Right ventricle myocardium inferior (tissue), 1 donor: ENCODE results near the gene MECR. TPM values are rescaled to one million over a fixed set of nuclear protein-coding genes. Genes with fewer than 3 reads are reported as not detected.
"Not testable (repeated sequence)": the region's sequence is repeated elsewhere in the genome, so short reads cannot be mapped to it uniquely, and the experiment has no call there.

Experiments used
- ATAC-seq: fragments of 200-7000 bp; cut with Tn5 transposase; one replicate; pipeline ENCODE4 v1.9.1; 2020; ENCODE audit warnings: mild to moderate bottlenecking, moderate library complexity
- DNase-seq: peaks from one replicate; pipeline ENCODE4 v3.0.0; 2021; ENCODE audit errors: missing footprints
- intact Hi-C: fragments of 100-400 bp; cut with DNase I; formaldehyde crosslinking; loops from one replicate; pipeline ENCODE4 v1.11.0; 2022
- total RNA-seq: library from RNA; stranded (reverse); fragmentation: NEBNext Ultra II Directional; extraction: Animal tissue kit (Norgen Biotek cat#: 25700); gene quantifications from one replicate; pipeline ENCODE4 v1.2.1, GENCODE V29; 2021
- donor health status: DM: no; HTN: yes; CAD: no; lungs with severe emphysema.

The MECR gene
- total RNA-seq, 1 donor from 2014 or later, result 35.4 TPM

GRCh38 chr1:29222260-29222659 is 8.5 kb downstream of the MECR start:
- DNase-seq, ATAC-seq, intact Hi-C loops: not testable (repeated sequence)

- intact Hi-C loops, result no loop called here
Observed at GRCh38 chr1:29221296-29221695, 9.4 kb downstream of the MECR start.

GRCh38 chr1:29218223-29218622 is 12.5 kb downstream of the MECR start:
- intact Hi-C loops, result no loop called here
- ATAC-seq (no peak), DNase-seq (no peak)

More at GRCh38 chr1:29221296-29221695, 9.4 kb downstream of the MECR start:
- ATAC-seq (no peak), DNase-seq (no peak)

GRCh38 chr1:29217633-29218032 is 13.1 kb downstream of the MECR start:
- intact Hi-C loops, result no loop called here
- no peak for DNase-seq
- no peak for ATAC-seq

GRCh38 chr1:29213055-29213454 is 17.7 kb downstream of the MECR start:
- intact Hi-C loops, result no loop called here
- ATAC-seq (peak; percentile 28), DNase-seq (no peak)

GRCh38 chr1:29211086-29212030 is 19.4 kb downstream of the MECR start:
- intact Hi-C loops, result no loop called here
- ATAC-seq, result no peak

GRCh38 chr1:29210278-29211085 is 20.3 kb downstream of the MECR start:
- intact Hi-C loops, result no loop called here
- no peak for ATAC-seq
- DNase-seq, result no peak

More at GRCh38 chr1:29211086-29212030, 19.4 kb downstream of the MECR start:
- no peak for DNase-seq

GRCh38 chr1:29209173-29209572 is 21.6 kb downstream of the MECR start:
- intact Hi-C loops, result no loop called here

GRCh38 chr1:29208442-29208841 is 22.3 kb downstream of the MECR start:
- DNase-seq (no peak), ATAC-seq (no peak)
- intact Hi-C loops, result no loop called here

More at GRCh38 chr1:29209173-29209572, 21.6 kb downstream of the MECR start:
- no peak for ATAC-seq
- no peak for DNase-seq

GRCh38 chr1:29202584-29203340 is 28.0 kb downstream of the MECR start:
- intact Hi-C loops, result loop anchor here (1.0 to 5.0 kb wide), 3 partner anchors 170 to 405 kb away; no protein-coding TSS in a partner anchor
- DNase-seq (peak; percentile 95), ATAC-seq (peak; percentile 94)

GRCh38 chr1:29202053-29202452 is 28.7 kb downstream of the MECR start:
- no peak for DNase-seq
- intact Hi-C loops, result loop anchor here (5.0 kb wide), 2 partner anchors 170 to 405 kb away; no protein-coding TSS in a partner anchor
- ATAC-seq, result no peak

GRCh38 chr1:29201595-29202051 is 29.1 kb downstream of the MECR start:
- DNase-seq, result no peak
- intact Hi-C loops, result loop anchor here (5.0 kb wide), 2 partner anchors 169 to 404 kb away; no protein-coding TSS in a partner anchor
- ATAC-seq, result no peak

GRCh38 chr1:29200906-29201594 is 29.7 kb downstream of the MECR start:
- intact Hi-C loops, result loop anchor here (5.0 kb wide), 2 partner anchors 169 to 404 kb away; no protein-coding TSS in a partner anchor
- ATAC-seq (no peak), DNase-seq (no peak)

- no peak for DNase-seq
- intact Hi-C loops, result no loop called here
- no peak for ATAC-seq
Observed at GRCh38 chr1:29197993-29198392, 32.7 kb downstream of the MECR start.

- DNase-seq (no peak), ATAC-seq (peak; percentile 62)
- intact Hi-C loops, result no loop called here
Observed at GRCh38 chr1:29197590-29197924, 33.2 kb downstream of the MECR start.

GRCh38 chr1:29196863-29197589 is 33.7 kb downstream of the MECR start:
- DNase-seq, result no peak
- intact Hi-C loops, result no loop called here
- no peak for ATAC-seq

GRCh38 chr1:29195881-29196291 is 34.8 kb downstream of the MECR start:
- ATAC-seq, result peak; percentile 30
- intact Hi-C loops, result no loop called here
- no peak for DNase-seq
